H1 (cell line): ENCODE measurements around the gene AAK1. TPM values are rescaled to one million over a fixed set of nuclear protein-coding genes. Genes with fewer than 3 reads are reported as not detected.

ENCODE experiments used
- CTCF ChIA-PET: fragments of 300-600 bp; sonication (Branson Sonifier 250); formaldehyde crosslinking; loops from one replicate; lab custom pipeline; 2021; ENCODE audit not compliant: partially characterized antibody; lab: Charles Lee
- POLR2A ChIA-PET: fragments of 300-600 bp; sonication (Branson Sonifier 250); formaldehyde crosslinking; loops from one replicate; lab custom pipeline; 2021; ENCODE audit warnings: inconsistent platforms; ENCODE audit not compliant: partially characterized antibody; lab: Charles Lee
- DNase-seq, 2 experiments: peaks; one replicate each; pipeline versions ENCODE4 v3.0.0 to v3.0.0-alpha.2; 2010 to 2022; ENCODE audit warnings: low spot score in 2 of 2, low read depth in 1 of 2, mixed read lengths in 1 of 2
- FAIRE-seq: peaks from 2 replicates; lab custom pipeline; 2011; peaks lifted over from hg19 to GRCh38; lab: Jason Lieb, UNC
- H2AFZ ChIP-seq: 2 replicates; pipeline ENCODE4 v1.8.1; 2012; ENCODE audit warnings: low read length, inconsistent platforms
- H2AK5ac ChIP-seq: 2 replicates; pipeline ENCODE4 v1.6.1; 2013; ENCODE audit warnings: low read depth, low read length
- H2BK120ac ChIP-seq: replicated peaks from 2 replicates; pipeline ENCODE3; 2013; ENCODE audit warnings: low read depth, low read length, inconsistent platforms
- H2BK12ac ChIP-seq: 2 replicates; pipeline ENCODE4 v1.6.1; 2013; ENCODE audit warnings: low read depth, low read length
- H2BK15ac ChIP-seq: 2 replicates; pipeline ENCODE4 v1.6.1; 2013; ENCODE audit warnings: low read length
- H2BK20ac ChIP-seq: 2 replicates; pipeline ENCODE4 v1.6.1; 2013; ENCODE audit warnings: low read length
- H2BK5ac ChIP-seq: 2 replicates; pipeline ENCODE4 v1.6.1; 2013; ENCODE audit warnings: low read depth, low read length
- H3K14ac ChIP-seq: 2 replicates; pipeline ENCODE4 v1.6.1; 2013; ENCODE audit warnings: inconsistent platforms; ENCODE audit not compliant: insufficient read length
- H3K18ac ChIP-seq: 2 replicates; pipeline ENCODE4 v1.6.1; 2013; ENCODE audit warnings: low read length; ENCODE audit errors: extremely low read depth
- H3K23ac ChIP-seq: 2 replicates; pipeline ENCODE4 v1.6.1; 2013; ENCODE audit warnings: inconsistent platforms; ENCODE audit not compliant: insufficient read length
- H3K23me2 ChIP-seq: 2 replicates; pipeline ENCODE4 v1.6.1; 2013; ENCODE audit warnings: low read depth, low read length
- H3K27ac ChIP-seq: 2 replicates; pipeline ENCODE4 v1.6.1; 2011; ENCODE audit warnings: low read depth, low read length, inconsistent platforms
- H3K27me3 ChIP-seq, 4 experiments: replicated peaks in 1 of 4; 1 replicate in 1 of 4; 2 replicates in 3 of 4; pipeline versions ENCODE4 v1.6.1 to v1.8.1; 2011 to 2013; ENCODE audit warnings: low read length in 3 of 4, mild to moderate bottlenecking in 3 of 4, inconsistent platforms in 2 of 4, mixed read lengths in 2 of 4, moderate library complexity in 1 of 4; ENCODE audit not compliant: control insufficient read depth in 3 of 4, insufficient read depth in 3 of 4; ENCODE audit errors: extremely low read depth in 1 of 4
- H3K36me3 ChIP-seq, 4 experiments: 2 replicates each; pipeline versions ENCODE4 v1.6.1 to v1.8.1; 2011 to 2013; ENCODE audit warnings: mild to moderate bottlenecking in 4 of 4, low read length in 3 of 4, moderate library complexity in 2 of 4, control low read depth in 1 of 4, inconsistent platforms in 1 of 4; ENCODE audit not compliant: insufficient read depth in 4 of 4, control insufficient read depth in 2 of 4
- H3K4ac ChIP-seq: replicated peaks from 2 replicates; pipeline ENCODE3; 2013; ENCODE audit warnings: low read length, low read depth, mixed read lengths, inconsistent platforms; ENCODE audit not compliant: insufficient read length
- H3K4me1 ChIP-seq, 4 experiments: replicated peaks in 1 of 4; 1 replicate in 1 of 4; 2 replicates in 3 of 4; pipeline versions ENCODE4 v1.6.1 to v1.8.1; 2011 to 2013; ENCODE audit warnings: low read length in 3 of 4, inconsistent platforms in 2 of 4, mixed read lengths in 1 of 4; ENCODE audit not compliant: insufficient read depth in 4 of 4, control insufficient read depth in 3 of 4
- H3K4me2 ChIP-seq, 2 experiments: 2 replicates each; pipeline versions ENCODE4 v1.6.1 to v1.8.1; 2011 to 2013; ENCODE audit warnings: low read depth in 2 of 2, low read length in 2 of 2, control low read depth in 1 of 2, inconsistent platforms in 1 of 2, mild to moderate bottlenecking in 1 of 2; ENCODE audit not compliant: insufficient read depth in 1 of 2
- H3K4me3 ChIP-seq, 4 experiments: fragments of 200-600, 300-600 bp in 1 of 4; sonication (generic), shearing (Covaris generic), sonication (Bioruptor Twin) in 1 of 4; 2 replicates each; pipeline versions ENCODE4 v1.5.1 to v1.8.1; 2011 to 2016; ENCODE audit warnings: low read length in 4 of 4, low read depth in 3 of 4, control low read depth in 2 of 4, inconsistent platforms in 2 of 4, mild to moderate bottlenecking in 2 of 4, mixed read lengths in 1 of 4, moderate library complexity in 1 of 4; ENCODE audit not compliant: insufficient read depth in 2 of 4; ENCODE audit errors: extremely low read depth in 1 of 4
- H3K56ac ChIP-seq: replicated peaks from 2 replicates; pipeline ENCODE3; 2013; ENCODE audit warnings: low read depth, mild to moderate bottlenecking, mixed read lengths, low read length, inconsistent platforms; ENCODE audit not compliant: insufficient read length
- H3K79me1 ChIP-seq: 2 replicates; pipeline ENCODE4 v1.6.1; 2013; ENCODE audit warnings: low read depth, low read length, control low read depth
- H3K79me2 ChIP-seq, 2 experiments: 2 replicates each; pipeline versions ENCODE4 v1.6.1 to v1.8.1; 2012 to 2013; ENCODE audit warnings: low read length in 2 of 2, mild to moderate bottlenecking in 2 of 2, inconsistent platforms in 1 of 2; ENCODE audit not compliant: insufficient read depth in 2 of 2, control insufficient read depth in 1 of 2
- H3K9ac ChIP-seq, 4 experiments: replicated peaks in 1 of 4; 1 replicate in 1 of 4; 2 replicates in 3 of 4; pipeline versions ENCODE4 v1.6.1 to v1.8.1; 2011 to 2013; ENCODE audit warnings: low read depth in 3 of 4, low read length in 3 of 4, control low read depth in 2 of 4, mild to moderate bottlenecking in 2 of 4, moderate library complexity in 2 of 4, inconsistent platforms in 1 of 4; ENCODE audit errors: extremely low read depth in 1 of 4
- H3K9me3 ChIP-seq, 2 experiments: 2 replicates each; pipeline versions ENCODE4 v1.6.1 to v1.8.1; 2012 to 2013; ENCODE audit warnings: mild to moderate bottlenecking in 2 of 2, moderate library complexity in 2 of 2, control low read depth in 1 of 2, inconsistent platforms in 1 of 2, low read depth in 1 of 2, low read length in 1 of 2, mixed read lengths in 1 of 2; ENCODE audit not compliant: insufficient read depth in 2 of 2
- H4K20me1 ChIP-seq, 2 experiments: replicated peaks in 1 of 2; 2 replicates each; pipeline versions ENCODE3 to v1.8.1; 2011 to 2013; ENCODE audit warnings: inconsistent platforms in 2 of 2, low read length in 2 of 2, mild to moderate bottlenecking in 1 of 2; ENCODE audit not compliant: insufficient read depth in 2 of 2, control insufficient read depth in 1 of 2
- H4K5ac ChIP-seq: 2 replicates; pipeline ENCODE4 v1.6.1; 2013; ENCODE audit warnings: low read length, low read depth, mixed read lengths, inconsistent platforms; ENCODE audit not compliant: insufficient read length
- H4K8ac ChIP-seq: 2 replicates; pipeline ENCODE4 v1.8.0; 2013; ENCODE audit warnings: mild to moderate bottlenecking, moderate library complexity, low read length, inconsistent platforms; ENCODE audit not compliant: insufficient read depth; ENCODE audit errors: extremely low read depth
- H4K91ac ChIP-seq: replicated peaks from 2 replicates; pipeline ENCODE3; 2013; ENCODE audit warnings: low read length, mixed read lengths, inconsistent platforms; ENCODE audit not compliant: insufficient read length
- PHF8 ChIP-seq: fragments of 200-600 bp; sonication (generic); conservative IDR thresholded peaks from 2 replicates; pipeline ENCODE4 v1.7.1; 2012; ENCODE audit warnings: low read depth, mild to moderate bottlenecking, inconsistent platforms, low read length, moderate library complexity
- RAD21 ChIP-seq, 2 experiments: IDR thresholded peaks in 1 of 2; conservative IDR thresholded peaks in 1 of 2; 2 replicates each; pipeline ENCODE4 v1.6.1; 2011; ENCODE audit warnings: low read depth in 2 of 2, low read length in 2 of 2, improper control_type of control experiment in 1 of 2, inconsistent platforms in 1 of 2, mild to moderate bottlenecking in 1 of 2, moderate library complexity in 1 of 2
- RNF2 ChIP-seq: fragments of 200-900, 300-1000 bp; sonication (generic); IDR thresholded peaks from 2 replicates; pipeline ENCODE4 v1.7.1; 2016; ENCODE audit warnings: borderline replicate concordance, low read depth, mild to moderate bottlenecking, antibody characterized with exemption, low read length; ENCODE audit not compliant: poor library complexity, severe bottlenecking; ENCODE audit errors: missing control alignments
- TAF7 ChIP-seq: optimal IDR thresholded peaks from 2 replicates; pipeline ENCODE3; 2011; ENCODE audit warnings: low read depth, mild to moderate bottlenecking, inconsistent platforms, low read length, moderate library complexity, borderline replicate concordance
- WGBS, 2 experiments: shearing (Covaris generic) in 1 of 2; methylation state at CpG; one replicate each; pipeline versions ENCODE4 v1.1.6 to v1.1.7; 2013 to 2015; ENCODE audit warnings: low lambda C conversion rate in 2 of 2, mixed read lengths in 2 of 2, inconsistent platforms in 1 of 2, low coverage in 1 of 2, missing lambda C conversion rate in 1 of 2; ENCODE audit not compliant: insufficient replicate concordance in 2 of 2, insufficient coverage in 1 of 2, insufficient read length in 1 of 2; ENCODE audit errors: extremely low coverage in 1 of 2, missing lambda C conversion rate in 1 of 2; 5-methylcytosine and 5-hydroxymethylcytosine counted together
- polyA plus RNA-seq, 7 experiments: library from polyadenylated mRNA; depleted of rRNA in 3 of 7; stranded (reverse) in 5 of 7; unstranded in 2 of 7; fragments of >200 nt in 5 of 7; fragments of 200-250 nt in 2 of 7; gene quantifications; 1 replicate in 5 of 7; 2 replicates in 1 of 7; 4 replicates in 1 of 7; pipeline versions ENCODE4 v1.2.1 to v1.2.3, GENCODE V29; 2011 to 2013; ENCODE audit warnings: missing spikeins in 2 of 7, mixed read lengths in 2 of 7
- total RNA-seq: library from RNA; stranded (reverse); fragmentation: NEBNext Ultra II Directional; extraction: Animal tissue kit (Norgen Biotek cat#: 25700); gene quantifications from 2 replicates; pipeline ENCODE4 v1.2.1, GENCODE V29; 2021
- TF ChIP-seq, protein P1 (sequence below), 3 experiments: IDR thresholded peaks; 1 replicate in 2 of 3; 2 replicates in 1 of 3; pipeline versions ENCODE4 v1.5.1 to v1.6.1; 2011; ENCODE audit warnings: low read length in 3 of 3, mild to moderate bottlenecking in 3 of 3, inconsistent platforms in 2 of 3, low read depth in 1 of 3, moderate library complexity in 1 of 3; ENCODE audit not compliant: insufficient read depth in 1 of 3; ENCODE audit errors: control extremely low read depth in 1 of 3
- TF ChIP-seq, protein P2 (sequence below): IDR thresholded peaks from 2 replicates; pipeline ENCODE4 v1.6.1; 2011; ENCODE audit warnings: low read length, improper control_type of control experiment

Gene AAK1
- total and polyA plus RNA-seq, 2 of the 8 experiments (the other 6 are each of a cell fraction or from before 2014, with no cell fraction given) = 10.0 to 40.5 TPM

GRCh38 chr2:69605284-69605683 lies 38.3 kb downstream of the AAK1 start:
- Histone ChIP-seq H3K79me1 (peaks cover 5% of the 10 kb centered on the region), H3K79me2 (peaks cover 0 to 24% of the 10 kb centered on the region in 2 experiments; a peak in 1 of 4 replicates), H2BK120ac (no peak overlapping the region), H3K9ac (no peak overlapping the region), H3K36me3 (no peaks in the 10 kb centered on the region), H3K4ac (no peak overlapping the region), H3K27me3 (no peaks in the 10 kb centered on the region), H4K20me1 (no peaks in the 10 kb centered on the region), H2BK20ac (no peak overlapping the region), H4K5ac (no peak overlapping the region), H3K23ac (no peak overlapping the region), H2BK12ac (no peak overlapping the region), H3K18ac (no peak overlapping the region), H3K4me3 (no peak overlapping the region), H3K9me3 (peaks cover 0 to 3% of the 10 kb centered on the region in 2 experiments; a peak in 1 of 4 replicates), H3K4me2 (no peak overlapping the region), H2AK5ac (no peak overlapping the region)
- no peak for DNase-seq
- POLR2A ChIA-PET = no interaction called here
- CTCF ChIA-PET = interaction anchor here (1.1 kb wide), 1 partner anchor 40 kb away, joined by 3 read pairs; no protein-coding TSS in a partner anchor
- no peak for TF ChIP-seq RNF2
- TF ChIP-seq, protein P1, sequence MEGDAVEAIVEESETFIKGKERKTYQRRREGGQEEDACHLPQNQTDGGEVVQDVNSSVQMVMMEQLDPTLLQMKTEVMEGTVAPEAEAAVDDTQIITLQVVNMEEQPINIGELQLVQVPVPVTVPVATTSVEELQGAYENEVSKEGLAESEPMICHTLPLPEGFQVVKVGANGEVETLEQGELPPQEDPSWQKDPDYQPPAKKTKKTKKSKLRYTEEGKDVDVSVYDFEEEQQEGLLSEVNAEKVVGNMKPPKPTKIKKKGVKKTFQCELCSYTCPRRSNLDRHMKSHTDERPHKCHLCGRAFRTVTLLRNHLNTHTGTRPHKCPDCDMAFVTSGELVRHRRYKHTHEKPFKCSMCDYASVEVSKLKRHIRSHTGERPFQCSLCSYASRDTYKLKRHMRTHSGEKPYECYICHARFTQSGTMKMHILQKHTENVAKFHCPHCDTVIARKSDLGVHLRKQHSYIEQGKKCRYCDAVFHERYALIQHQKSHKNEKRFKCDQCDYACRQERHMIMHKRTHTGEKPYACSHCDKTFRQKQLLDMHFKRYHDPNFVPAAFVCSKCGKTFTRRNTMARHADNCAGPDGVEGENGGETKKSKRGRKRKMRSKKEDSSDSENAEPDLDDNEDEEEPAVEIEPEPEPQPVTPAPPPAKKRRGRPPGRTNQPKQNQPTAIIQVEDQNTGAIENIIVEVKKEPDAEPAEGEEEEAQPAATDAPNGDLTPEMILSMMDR (IDR thresholded peaks at IDR 0.05; ENCODE audit: control extremely low read depth in 1 of 3, insufficient read depth in 1 of 3, low read depth in 1 of 3, low read length in 3 of 3) = no peak
- TF ChIP-seq, protein P2, sequence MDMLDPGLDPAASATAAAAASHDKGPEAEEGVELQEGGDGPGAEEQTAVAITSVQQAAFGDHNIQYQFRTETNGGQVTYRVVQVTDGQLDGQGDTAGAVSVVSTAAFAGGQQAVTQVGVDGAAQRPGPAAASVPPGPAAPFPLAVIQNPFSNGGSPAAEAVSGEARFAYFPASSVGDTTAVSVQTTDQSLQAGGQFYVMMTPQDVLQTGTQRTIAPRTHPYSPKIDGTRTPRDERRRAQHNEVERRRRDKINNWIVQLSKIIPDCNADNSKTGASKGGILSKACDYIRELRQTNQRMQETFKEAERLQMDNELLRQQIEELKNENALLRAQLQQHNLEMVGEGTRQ = no peak
- no peak for TF ChIP-seq RAD21 (IDR thresholded peaks at IDR 0.05 in 1 of 2, conservative IDR thresholded peaks at IDR 0.05 in 1 of 2; ENCODE audit: low read depth in 2 of 2, low read length in 2 of 2)
- TF ChIP-seq TAF7 = no peak
- no peak for TF ChIP-seq PHF8
- TF ChIP-seq, all 59 proteins: peak for 0
- H2AFZ ChIP-seq = no peak overlapping the region
- no peak overlapping the region for H4K91ac ChIP-seq
- no peak overlapping the region for H2BK15ac ChIP-seq
- no peak overlapping the region for H4K8ac ChIP-seq
- 83% methylated on average over 4 of the region's 4 CpGs; no CpG with 5 or more reads in 1 of the 2 experiments for WGBS, 2 experiments
- no peak overlapping the region for H3K56ac ChIP-seq
- H3K23me2 ChIP-seq = no peaks in the 10 kb centered on the region
- H3K14ac ChIP-seq = no peak overlapping the region
- no peaks in the 10 kb centered on the region for H3K4me1 ChIP-seq
- H3K27ac ChIP-seq = no peak overlapping the region
- H2BK5ac ChIP-seq = no peak overlapping the region
- FAIRE-seq = no peak
